ENCODE results near the gene PIK3R5. TPM values are rescaled to one million over a fixed set of nuclear protein-coding genes. Genes with fewer than 3 reads are reported as not detected.

The PIK3R5 gene
- polyA plus RNA-seq, 1 donor (not counting 4 experiments of a cell fraction or from before 2014, with no cell fraction given), result not detected

DNA sequence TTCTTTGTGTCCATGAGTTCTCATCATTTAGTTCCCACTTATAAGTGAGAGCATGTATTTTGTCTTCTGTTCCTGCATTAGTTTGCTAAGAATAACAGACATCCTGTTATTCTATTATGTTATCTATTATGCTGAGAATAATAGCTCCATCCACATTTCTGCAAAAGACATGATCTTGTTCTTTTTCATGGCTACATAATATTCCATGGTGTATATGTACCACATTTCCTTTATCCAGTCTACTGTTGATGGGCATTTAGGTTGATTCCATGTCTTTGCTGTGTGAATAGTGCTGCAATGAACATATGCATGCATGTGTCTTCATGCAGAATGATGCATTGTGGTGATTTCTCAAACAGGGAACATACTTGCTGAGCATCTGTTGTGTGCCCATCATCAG lies 21.4 kb downstream of the PIK3R5 start:
- Histone ChIP-seq H3K36me3 (ENCODE audit: control insufficient read depth in 2 of 2, extremely low read depth in 1 of 2, insufficient read depth in 2 of 2, low read length in 2 of 2) (no peaks in the 10 kb centered on the region), H3K27me3 (ENCODE audit: control insufficient read depth, extremely low read depth, insufficient read depth, low read length) (no peaks in the 10 kb centered on the region), H4K20me1 (ENCODE audit: control insufficient read depth, extremely low read depth, insufficient read depth, low read length) (no peaks in the 10 kb centered on the region), H3K9ac (ENCODE audit: control insufficient read depth, extremely low read depth, insufficient read depth, low read length) (no peak overlapping the region), H3K9me1 (ENCODE audit: control insufficient read depth, extremely low read depth, insufficient read depth, low read length) (no peaks in the 10 kb centered on the region), H3K9me3 (ENCODE audit: control insufficient read depth, low read depth, low read length) (no peaks in the 10 kb centered on the region), H3K27ac (ENCODE audit: control insufficient read depth, insufficient read depth, low read length) (no peak overlapping the region), H3K4me1 (ENCODE audit: control insufficient read depth, extremely low read depth, insufficient read depth, low read length) (no peaks in the 10 kb centered on the region), H3K4me3 (ENCODE audit: control insufficient read depth in 2 of 3, extremely low read depth in 1 of 3, insufficient read depth in 2 of 3, low read depth in 1 of 3, low read length in 3 of 3) (no peak overlapping the region), H3K4me2 (ENCODE audit: control insufficient read depth, extremely low read depth, insufficient read depth, low read depth, low read length) (no peak overlapping the region), H3K79me2 (ENCODE audit: control insufficient read depth, insufficient read depth, low read length) (no peaks in the 10 kb centered on the region), H2AFZ (ENCODE audit: control insufficient read depth, low read length) (no peak overlapping the region)
- no peak for DNase-seq (ENCODE audit: low read depth, low spot score)
- TF ChIP-seq EZH2 (IDR thresholded peaks at IDR 0.05; ENCODE audit: low read length) (no peak), CTCF (optimal IDR thresholded peaks at IDR 0.05 in 1 of 3, IDR thresholded peaks at IDR 0.05 in 1 of 3, conservative IDR thresholded peaks at IDR 0.05 in 1 of 3; ENCODE audit: extremely low read depth in 1 of 3, insufficient read depth in 2 of 3, low read length in 3 of 3) (no peak)
- dilution Hi-C loops (cut with MboI; ENCODE audit: extremely low pct_ligation_motif_present, low sequenced_read_pairs), result no loop called here
- no peak for FAIRE-seq

GRCh38 chr17:8941980-8942622 lies 23.4 kb downstream of the PIK3R5 start:
- H3K9me1 ChIP-seq (ENCODE audit: control insufficient read depth, extremely low read depth, insufficient read depth, low read length), result no peaks in the 10 kb centered on the region
- H3K4me2 ChIP-seq (ENCODE audit: control insufficient read depth, extremely low read depth, insufficient read depth, low read depth, low read length), result no peak overlapping the region
- FAIRE-seq, result no peak
- no peak for DNase-seq (ENCODE audit: low read depth, low spot score)
- H3K9ac ChIP-seq (ENCODE audit: control insufficient read depth, extremely low read depth, insufficient read depth, low read length), result no peak overlapping the region
- H3K4me3 ChIP-seq (ENCODE audit: control insufficient read depth in 2 of 3, extremely low read depth in 1 of 3, insufficient read depth in 2 of 3, low read depth in 1 of 3, low read length in 3 of 3), result no peak overlapping the region
- H3K36me3 ChIP-seq (ENCODE audit: control insufficient read depth in 2 of 2, extremely low read depth in 1 of 2, insufficient read depth in 2 of 2, low read length in 2 of 2), result no peaks in the 10 kb centered on the region
- no peak overlapping the region for H2AFZ ChIP-seq (ENCODE audit: control insufficient read depth, low read length)
- no peaks in the 10 kb centered on the region for H3K4me1 ChIP-seq (ENCODE audit: control insufficient read depth, extremely low read depth, insufficient read depth, low read length)
- no peak overlapping the region for H3K27ac ChIP-seq (ENCODE audit: control insufficient read depth, insufficient read depth, low read length)
- H3K79me2 ChIP-seq (ENCODE audit: control insufficient read depth, insufficient read depth, low read length), result no peaks in the 10 kb centered on the region
- no peaks in the 10 kb centered on the region for H3K27me3 ChIP-seq (ENCODE audit: control insufficient read depth, extremely low read depth, insufficient read depth, low read length)
- TF ChIP-seq EZH2 (IDR thresholded peaks at IDR 0.05; ENCODE audit: low read length) (no peak), CTCF (optimal IDR thresholded peaks at IDR 0.05 in 1 of 3, IDR thresholded peaks at IDR 0.05 in 1 of 3, conservative IDR thresholded peaks at IDR 0.05 in 1 of 3; ENCODE audit: extremely low read depth in 1 of 3, insufficient read depth in 2 of 3, low read length in 3 of 3) (no peak)
- dilution Hi-C loops (cut with MboI; ENCODE audit: extremely low pct_ligation_motif_present, low sequenced_read_pairs), result no loop called here
- no peaks in the 10 kb centered on the region for H3K9me3 ChIP-seq (ENCODE audit: control insufficient read depth, low read depth, low read length)
- H4K20me1 ChIP-seq (ENCODE audit: control insufficient read depth, extremely low read depth, insufficient read depth, low read length), result no peaks in the 10 kb centered on the region
